ENCODE data around the gene HES3.

The HES3 gene

GRCh38 chr1:6263716-6264115 lies 19.7 kb downstream of the HES3 start:
- no peak for DNase-seq

DNA sequence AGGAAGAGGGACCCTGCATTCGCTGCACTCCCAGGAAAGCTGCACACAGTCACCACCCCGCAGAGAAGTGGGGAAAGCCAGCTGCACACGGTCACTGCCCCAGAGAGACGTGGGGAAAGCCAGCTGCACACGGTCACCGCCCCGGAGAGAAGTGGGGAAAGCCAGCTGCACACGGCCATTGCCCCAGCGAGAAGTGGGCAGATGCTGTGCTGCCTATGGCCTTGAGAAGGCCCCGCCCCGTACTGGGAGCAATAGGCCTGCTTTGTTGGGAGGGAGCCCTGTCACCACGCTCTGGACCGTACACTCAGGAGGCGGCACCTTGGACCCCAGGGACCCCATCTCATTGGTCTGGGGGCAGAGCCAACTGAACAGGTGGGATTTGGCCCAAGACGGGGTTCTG lies 21.2 kb downstream of the HES3 start:
- DNase-seq, result no peak

DNA sequence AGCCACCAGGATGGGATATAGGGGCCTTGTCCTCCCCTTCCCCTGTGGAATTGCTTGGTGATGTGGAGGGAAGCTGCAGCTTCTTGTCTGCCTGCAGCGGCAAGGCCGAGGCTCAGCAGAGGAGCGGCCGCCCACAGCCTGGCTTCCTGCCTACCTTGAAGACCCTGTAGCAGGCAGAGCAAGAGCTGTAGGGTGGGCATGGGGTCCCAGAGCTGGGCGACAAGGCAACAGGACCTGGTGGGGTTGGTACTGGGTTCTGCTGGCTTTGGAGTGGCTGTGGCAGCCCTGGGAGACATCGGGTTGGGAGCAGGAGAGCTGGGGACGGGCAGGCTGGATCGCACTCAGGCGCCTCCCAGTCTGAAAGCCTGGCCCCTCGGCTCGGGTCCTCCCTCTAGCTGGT lies 22.7 kb downstream of the HES3 start:
- no peak for DNase-seq

DNA sequence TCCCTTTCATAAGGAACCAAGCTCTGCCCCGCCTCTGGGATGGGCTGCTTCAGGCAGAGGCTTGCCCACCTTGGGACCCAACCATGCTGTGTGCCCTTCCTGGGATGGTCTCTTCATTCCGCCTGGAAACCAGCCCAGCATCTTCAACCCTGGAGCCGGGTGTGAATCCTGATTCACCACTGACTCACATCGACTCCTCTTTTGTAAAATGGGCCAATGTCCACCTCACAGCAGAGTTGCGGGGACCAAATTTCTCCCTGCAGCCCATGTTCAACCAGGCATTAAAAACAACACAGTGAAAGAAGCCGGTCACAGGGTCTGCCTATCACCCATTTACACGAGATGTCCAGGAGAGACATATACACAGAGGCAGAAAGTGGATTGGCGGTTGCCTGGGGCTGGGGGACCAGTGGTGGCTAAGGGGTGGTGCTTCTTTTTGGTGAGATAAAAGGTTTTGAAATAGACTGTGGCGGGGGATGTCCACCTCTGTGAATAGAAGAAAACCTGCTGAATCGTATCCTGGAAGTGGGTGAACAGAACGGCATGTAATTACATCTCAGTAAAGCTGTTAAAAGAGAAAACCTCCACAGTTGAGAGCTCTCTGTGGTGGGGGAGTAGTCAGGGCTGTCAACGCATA lies 23.8 kb downstream of the HES3 start:
- no peak for DNase-seq

- no peak for DNase-seq
These were observed 24.4 kb downstream of the HES3 start for GRCh38 chr1:6268415-6268814.

DNA sequence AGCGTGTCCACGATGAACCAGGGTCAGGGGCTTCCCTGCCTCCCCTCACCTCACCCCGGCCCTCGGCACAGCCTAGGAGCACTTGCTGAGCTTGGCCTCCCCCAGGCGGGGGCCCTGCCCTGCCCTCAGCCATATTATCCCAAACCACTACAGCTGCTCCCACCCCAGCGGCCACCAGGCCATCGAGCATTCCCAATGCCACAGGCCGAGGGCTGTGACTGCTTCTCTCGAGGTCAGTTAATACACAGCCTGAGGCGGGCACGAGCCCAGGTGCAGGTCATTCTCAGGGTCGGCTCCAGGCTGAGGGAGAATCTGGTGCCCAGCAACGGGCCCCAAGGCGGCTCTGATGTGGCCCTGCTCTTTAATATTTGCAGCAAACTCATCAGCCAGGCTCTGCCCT lies 25.3 kb downstream of the HES3 start:
- DNase-seq, result no peak

DNA sequence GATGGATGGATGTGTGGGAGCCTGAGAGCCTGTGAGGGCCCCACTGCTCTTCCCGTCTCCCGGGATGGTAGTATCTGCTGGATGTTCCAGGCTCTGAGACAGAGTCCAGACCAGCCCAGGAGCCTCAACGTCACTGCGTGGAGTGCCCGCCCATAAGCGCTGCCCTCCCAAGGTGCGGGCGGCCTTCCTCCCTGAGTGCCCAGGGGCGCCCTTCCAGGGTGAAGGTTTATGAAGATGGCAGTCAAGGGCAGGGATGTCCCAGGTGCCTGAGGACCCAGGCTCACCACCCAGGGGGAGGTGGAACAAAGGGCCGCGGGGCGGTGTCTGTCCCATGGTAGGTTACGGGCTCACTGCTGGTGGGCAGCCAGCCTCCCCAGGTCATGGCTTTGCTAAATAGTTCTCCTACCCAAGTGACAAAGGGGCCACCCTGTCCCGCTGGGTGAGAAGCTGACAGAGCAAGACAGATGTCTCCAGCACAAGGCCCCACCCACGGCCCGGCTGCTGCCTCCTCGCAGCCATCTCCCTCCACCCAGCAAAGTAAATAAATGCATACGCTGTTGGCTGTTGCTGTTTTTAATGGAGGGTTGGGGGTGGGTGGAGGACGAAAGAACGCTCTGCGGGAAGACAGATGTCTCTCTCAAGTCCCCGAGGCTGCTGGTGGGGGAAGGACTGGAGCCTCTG lies 25.9 kb downstream of the HES3 start:
- no peak for DNase-seq

GRCh38 chr1:6270401-6270800 lies 26.4 kb downstream of the HES3 start:
- no peak for DNase-seq

DNA sequence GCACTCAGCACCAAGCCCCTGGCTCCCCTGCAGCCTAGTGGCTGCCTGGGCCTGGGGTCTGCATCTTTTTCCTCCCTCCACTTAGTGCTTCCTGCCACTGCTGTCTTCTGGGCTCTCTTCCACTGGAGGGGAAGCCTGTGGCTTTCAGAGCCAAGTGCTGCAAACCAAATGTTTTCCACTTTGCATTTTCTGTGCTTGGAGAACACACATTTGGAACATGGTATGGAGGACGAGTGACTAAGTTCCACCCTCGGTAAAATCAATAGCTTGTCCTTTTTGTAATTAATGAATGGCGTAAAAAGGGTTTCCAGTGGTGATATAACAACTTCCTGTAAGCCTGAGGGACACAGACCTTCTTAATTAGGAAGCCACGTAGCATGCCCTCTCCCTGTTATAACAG lies 27.0 kb downstream of the HES3 start:
- no peak for DNase-seq

- DNase-seq, result no peak
These were observed 27.6 kb downstream of the HES3 start for GRCh38 chr1:6271554-6271953.

DNA sequence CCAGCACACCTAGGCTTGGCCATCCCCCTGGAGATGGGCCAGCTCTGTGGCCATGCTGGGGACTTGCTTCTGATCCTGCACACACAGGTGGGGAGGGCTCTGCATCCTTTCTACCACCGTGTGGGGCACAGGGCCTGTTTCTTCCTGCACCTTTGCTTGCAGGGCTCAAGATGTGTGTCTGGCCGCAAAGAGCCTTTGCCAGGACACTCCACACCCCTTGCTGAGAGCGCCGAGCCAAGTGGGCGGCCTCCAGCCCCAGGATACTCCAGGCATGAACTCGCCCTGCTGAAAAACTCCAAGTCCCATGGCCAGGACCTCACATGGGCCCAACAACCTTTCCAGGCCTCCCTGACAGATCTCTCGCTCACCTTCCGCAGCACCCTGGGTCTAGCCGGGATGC lies 28.5 kb downstream of the HES3 start:
- no peak for DNase-seq

DNA sequence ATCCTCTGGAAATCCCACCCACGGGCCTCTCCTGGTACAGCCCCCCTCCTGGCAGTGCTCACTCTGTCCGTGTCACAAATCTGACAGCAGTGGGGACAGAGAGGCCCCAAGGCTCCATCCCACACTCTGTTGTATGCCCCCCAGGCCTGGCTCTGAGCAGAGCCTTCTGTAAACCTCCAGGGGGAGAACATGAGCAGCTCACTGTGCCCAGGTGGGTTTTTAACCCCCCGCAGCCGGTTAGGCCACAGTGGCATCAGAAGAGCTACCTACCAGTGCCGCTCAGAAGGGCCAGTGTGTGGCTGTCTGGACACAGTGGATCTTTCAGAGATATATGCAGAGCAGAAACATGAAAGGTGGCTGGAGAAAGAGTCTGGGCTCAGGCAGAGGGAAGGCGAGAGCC lies 28.9 kb downstream of the HES3 start:
- no peak for DNase-seq

DNA sequence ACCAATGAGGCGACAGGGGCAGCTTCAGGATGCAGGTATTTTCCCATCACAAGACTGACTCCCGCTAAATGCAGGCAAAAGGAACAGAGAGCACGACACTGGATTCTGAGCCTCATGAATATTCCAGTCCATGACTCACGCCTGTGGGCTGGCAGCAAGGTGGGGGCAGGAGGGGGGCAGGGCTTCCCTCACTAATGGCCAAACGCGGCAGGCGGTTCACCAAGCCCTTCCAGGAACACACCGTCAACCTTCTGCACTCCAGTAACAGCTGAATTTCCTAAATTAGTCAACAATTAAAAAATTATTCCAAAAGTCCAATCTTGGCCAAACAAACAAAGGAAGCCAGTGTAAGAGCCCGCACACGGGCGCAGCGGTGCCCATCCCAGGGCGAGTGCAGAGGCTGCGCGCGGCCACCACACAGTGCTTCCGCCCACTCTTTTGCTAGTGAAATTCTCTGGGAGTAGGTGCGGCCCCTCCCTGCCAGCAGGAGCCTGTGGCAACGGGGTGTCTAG lies 29.5 kb downstream of the HES3 start:
- no peak for DNase-seq

- no peak for DNase-seq
These were observed 30.1 kb downstream of the HES3 start for GRCh38 chr1:6274102-6274501.

DNA sequence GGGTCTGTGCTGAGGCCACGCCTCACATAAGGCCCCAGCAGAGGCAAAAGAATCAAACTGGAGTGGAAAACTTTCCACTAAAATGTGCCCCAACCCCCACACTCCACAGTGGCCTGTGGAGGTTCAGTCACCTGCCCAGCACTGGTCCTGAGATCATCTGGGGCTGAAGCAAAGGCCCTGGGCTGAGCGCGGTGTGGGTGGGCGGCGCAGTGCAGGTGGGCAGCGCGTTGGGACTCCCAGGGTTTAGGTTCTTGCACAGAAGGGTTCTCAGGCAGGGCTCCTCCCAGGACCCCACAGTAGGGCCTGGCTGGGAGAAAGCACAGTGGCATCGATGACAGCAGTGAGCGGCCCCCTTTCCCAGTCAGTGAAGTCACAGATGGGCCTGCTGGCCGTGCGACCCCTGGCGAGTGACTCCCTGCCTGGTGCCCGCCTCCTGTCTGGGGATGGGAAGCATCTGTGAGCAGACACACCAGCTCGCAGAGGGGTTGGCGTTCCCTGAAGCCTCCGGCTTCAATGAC lies 30.7 kb downstream of the HES3 start:
- DNase-seq, result no peak

- DNase-seq, result no peak
These were observed 32.1 kb downstream of the HES3 start for GRCh38 chr1:6275826-6276782.

- no peak for DNase-seq
These were observed 33.0 kb downstream of the HES3 start for GRCh38 chr1:6276811-6277555.

DNA sequence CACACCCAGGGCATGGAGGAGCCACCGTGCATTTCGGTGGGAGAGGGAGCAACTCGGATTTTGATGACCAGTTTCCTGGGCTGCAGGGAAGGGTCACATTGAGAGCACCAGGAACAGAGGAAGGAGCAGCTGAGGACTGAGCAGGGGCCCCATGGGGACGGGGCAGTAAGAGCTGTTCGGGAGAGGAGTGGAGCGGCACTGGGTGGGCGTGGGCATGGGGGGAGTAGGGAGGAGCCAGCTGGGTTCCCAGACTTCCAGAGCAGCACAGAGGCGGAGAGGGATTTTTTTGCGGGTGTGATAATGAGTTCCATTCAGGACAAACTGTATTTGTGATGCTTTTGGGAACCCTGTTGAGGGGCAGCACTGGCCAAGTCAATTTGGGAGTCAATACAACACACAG lies 34.3 kb downstream of the HES3 start:
- DNase-seq, result no peak

DNA sequence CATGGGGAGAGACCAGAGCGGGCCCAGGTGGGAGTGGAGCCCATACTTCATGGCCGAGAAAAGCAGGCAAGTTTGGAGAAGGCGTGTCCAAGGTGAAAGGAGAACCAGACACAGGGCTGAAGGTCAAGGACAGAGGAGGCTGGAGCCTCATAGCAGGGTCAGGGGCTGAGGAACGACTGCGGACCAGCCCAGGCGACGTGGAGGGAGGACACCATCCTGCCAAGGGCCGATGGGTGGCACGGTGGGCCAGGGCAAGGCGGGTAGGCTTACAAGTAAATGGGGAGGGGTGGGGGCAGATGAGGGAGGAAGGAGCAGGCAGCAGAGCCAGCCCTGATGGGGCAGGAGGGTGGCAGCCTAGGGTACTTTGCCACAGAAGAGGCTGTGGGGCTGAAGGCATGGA lies 35.1 kb downstream of the HES3 start:
- DNase-seq, result no peak

DNA sequence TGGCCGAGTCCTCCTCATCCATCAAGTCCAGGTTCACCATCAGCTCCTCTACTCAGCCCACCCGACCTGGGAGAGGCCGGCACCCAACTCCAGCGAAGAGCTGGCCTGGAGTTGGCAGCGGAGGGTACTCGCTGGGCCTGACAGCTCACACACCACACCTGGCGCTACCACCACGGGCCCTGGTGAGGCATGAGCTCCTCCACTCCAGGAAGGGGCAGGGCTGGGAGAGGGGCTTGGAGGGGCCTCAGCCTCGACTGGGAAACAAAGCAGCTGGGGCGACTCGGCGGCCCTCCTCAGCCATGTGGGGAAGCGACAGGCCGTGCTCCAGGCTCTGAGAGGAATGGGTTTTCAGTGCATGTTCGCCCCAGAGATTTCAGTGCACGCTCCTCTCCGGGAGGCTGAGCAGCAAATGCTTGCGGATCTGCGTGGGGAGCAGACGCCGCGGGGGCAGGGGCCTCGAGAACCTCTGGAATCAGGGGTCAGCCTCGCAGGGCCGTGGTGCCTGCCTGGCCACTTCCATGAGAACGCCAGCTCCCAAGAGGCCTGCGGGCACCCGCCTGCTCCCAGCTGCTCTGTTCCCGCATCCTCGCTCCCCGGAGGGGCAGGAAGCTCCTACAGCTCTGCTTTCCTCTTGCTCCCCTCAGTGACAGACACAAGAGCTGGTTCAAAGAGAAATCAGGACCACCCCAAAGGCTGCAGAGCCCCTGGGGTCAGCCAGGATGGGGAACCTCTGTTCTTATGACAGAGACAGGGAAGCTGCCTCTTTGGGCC lies 35.8 kb downstream of the HES3 start:
- no peak for DNase-seq

- no peak for DNase-seq
These were observed 36.9 kb downstream of the HES3 start for GRCh38 chr1:6280761-6281451.

All from activated effector memory CD4-positive, alpha-beta T cell treated with anti-CD3 and anti-CD28 coated beads, Interleukin-2, amount 50 U/mL, for 16 hours (primary cell).